Stimulated activated CD4-positive, alpha-beta T cell treated with anti-CD3 and anti-CD28 coated beads, Interleukin-1b, Interleukin-23, amount 100 ng/mL, for 1 hour (primary cell): Measurements from ENCODE around the gene CBS.
"Not testable (repeated sequence)": the region's sequence is repeated elsewhere in the genome, so short reads cannot be mapped to it uniquely, and the experiment has no call there.

ENCODE experiments used
- DNase-seq, 2 donors: peaks; one replicate each; pipeline ENCODE4 v3.0.0-alpha.2; 2020; ENCODE audit warnings: low read depth in 2 of 2

Gene CBS

GRCh38 chr21:43075170-43076022 lies at the start of gene CBS:
Gene CBS, minus strand, starts transcription at chr21:43075835. Its CDS starts 3,642 bp downstream, at chr21:43072193.
- DNase-seq = not testable (repeated sequence)

- not testable (repeated sequence) for DNase-seq
These were observed 40.3 kb upstream of the CBS start for GRCh38 chr21:43115956-43116355.

GRCh38 chr21:43114483-43114882 lies 38.8 kb upstream of the CBS start:
- DNase-seq = not testable (repeated sequence)

GRCh38 chr21:43109006-43109405 lies 33.4 kb upstream of the CBS start:
- DNase-seq = not testable (repeated sequence)

- not testable (repeated sequence) for DNase-seq
These were observed 32.5 kb upstream of the CBS start for GRCh38 chr21:43108177-43108576.

GRCh38 chr21:43107794-43108137 lies 32.1 kb upstream of the CBS start:
- DNase-seq = not testable (repeated sequence)

- peak; percentile 15 to 46 for DNase-seq
These were observed 31.5 kb upstream of the CBS start, which contains the start of gene U2AF1 for GRCh38 chr21:43106965-43107793. Gene U2AF1, minus strand, starts transcription at chr21:43107570. Its CDS starts 76 bp downstream, at chr21:43107494.

GRCh38 chr21:43104642-43105041 lies 29.0 kb upstream of the CBS start:
- not testable (repeated sequence) for DNase-seq

GRCh38 chr21:43102281-43102680 lies 26.6 kb upstream of the CBS start:
- not testable (repeated sequence) for DNase-seq

GRCh38 chr21:43101676-43102075 lies 26.0 kb upstream of the CBS start:
- DNase-seq = not testable (repeated sequence)

GRCh38 chr21:43101000-43101399 lies 25.4 kb upstream of the CBS start:
- DNase-seq = not testable (repeated sequence)

- not testable (repeated sequence) for DNase-seq
These were observed 16.5 kb upstream of the CBS start for GRCh38 chr21:43091979-43092614.

GRCh38 chr21:43090947-43091346 lies 15.3 kb upstream of the CBS start:
- not testable (repeated sequence) for DNase-seq

GRCh38 chr21:43089463-43089862 lies 13.8 kb upstream of the CBS start:
- DNase-seq = not testable (repeated sequence)

GRCh38 chr21:43082587-43083300 lies 7.1 kb upstream of the CBS start:
- DNase-seq = not testable (repeated sequence)

GRCh38 chr21:43076643-43077042 lies 1.0 kb upstream of the CBS start:
- not testable (repeated sequence) for DNase-seq

- DNase-seq = not testable (repeated sequence)
These were observed 495 bp upstream of the CBS start for GRCh38 chr21:43076023-43076637.

GRCh38 chr21:43074401-43075169 lies 1.1 kb downstream of the CBS start:
- DNase-seq = not testable (repeated sequence)

GRCh38 chr21:43072742-43073141 lies 2.9 kb downstream of the CBS start:
- DNase-seq = not testable (repeated sequence)

- not testable (repeated sequence) for DNase-seq
These were observed 6.0 kb downstream of the CBS start for GRCh38 chr21:43069682-43070081.
